Immature natural killer cell (primary cell): ENCODE results near the gene TREM2. TPM values are rescaled to one million over a fixed set of nuclear protein-coding genes. Genes with fewer than 3 reads are reported as not detected.

ENCODE experiments used
- DNase-seq, 3 donors: peaks; one replicate each; pipeline ENCODE4 v3.0.0; 2022; ENCODE audit warnings: mixed read lengths in 1 of 3
- H3K27ac Mint-ChIP-seq, 6 donors: one replicate each; pipeline ENCODE4 v1.8.0; 2020; ENCODE audit warnings: mixed read lengths in 6 of 6, mild to moderate bottlenecking in 5 of 6, inconsistent platforms in 4 of 6, moderate library complexity in 3 of 6
- H3K27me3 Mint-ChIP-seq, 3 donors: one replicate each; pipeline ENCODE4 v1.8.0; 2020 to 2021; ENCODE audit warnings: low read depth in 3 of 3, mild to moderate bottlenecking in 3 of 3, mixed read lengths in 3 of 3, moderate library complexity in 3 of 3, inconsistent platforms in 1 of 3
- H3K36me3 Mint-ChIP-seq, 3 donors: one replicate each; pipeline ENCODE4 v1.8.0; 2020; ENCODE audit warnings: mixed read lengths in 3 of 3, inconsistent platforms in 2 of 3, mild to moderate bottlenecking in 2 of 3
- H3K4me1 Mint-ChIP-seq, 2 donors: one replicate each; pipeline ENCODE4 v1.8.0; 2020; ENCODE audit warnings: inconsistent platforms in 2 of 2, mild to moderate bottlenecking in 2 of 2, mixed read lengths in 2 of 2, moderate library complexity in 1 of 2
- H3K4me3 Mint-ChIP-seq, 5 donors: one replicate each; pipeline ENCODE4 v1.8.0; 2020; ENCODE audit warnings: mild to moderate bottlenecking in 5 of 5, mixed read lengths in 5 of 5, inconsistent platforms in 3 of 5, moderate library complexity in 3 of 5
- H3K9me3 Mint-ChIP-seq, 6 donors: one replicate each; pipeline ENCODE4 v1.8.0; 2020; ENCODE audit warnings: mild to moderate bottlenecking in 6 of 6, mixed read lengths in 6 of 6, inconsistent platforms in 4 of 6, moderate library complexity in 3 of 6
- polyA plus RNA-seq, 3 donors: library from polyadenylated mRNA; unstranded; fragments of 300-500 nt; fragmentation: Illumina TruSeq; gene quantifications; one replicate each; pipeline ENCODE4 v1.2.3, GENCODE V29; 2021

The TREM2 gene
- not detected for polyA plus RNA-seq

DNA sequence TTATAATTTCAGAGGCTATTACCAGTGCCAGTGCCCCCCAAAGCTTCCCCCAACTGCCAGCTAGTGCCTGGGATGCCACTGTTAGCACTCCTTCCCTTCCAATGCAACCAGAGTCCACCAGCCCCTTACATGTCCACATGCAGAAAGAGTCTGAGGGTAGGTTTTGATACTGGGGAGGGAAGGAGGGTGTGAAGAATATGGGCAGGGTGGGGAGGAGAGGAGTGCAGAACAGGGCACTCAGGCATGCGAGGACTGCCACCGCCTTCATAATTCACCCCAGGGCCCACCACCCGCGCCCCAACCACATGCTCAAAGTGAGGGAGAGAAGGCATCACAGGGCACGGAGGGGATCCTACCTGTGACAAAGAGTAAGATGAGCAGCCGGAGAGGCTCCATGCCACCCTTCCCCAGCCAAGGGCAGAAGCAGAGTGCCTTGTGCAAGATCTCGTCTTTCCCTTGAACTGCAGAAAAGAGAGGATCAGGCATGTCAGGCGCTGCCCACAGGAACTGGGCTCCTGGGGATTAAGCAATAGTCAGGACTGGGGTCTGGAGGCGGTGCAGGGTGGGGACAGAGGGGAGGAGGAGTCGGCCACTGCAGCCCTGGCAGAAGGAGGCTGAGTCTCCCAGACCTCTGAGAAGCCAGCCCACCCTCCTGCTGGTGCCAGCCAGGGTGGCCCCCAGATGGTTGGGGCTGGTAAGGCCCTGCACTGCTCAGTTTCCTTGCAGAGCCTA is at the start of gene TREM2:
Gene TREM2 (minus strand): TSS at position 430 of the 732 bp plus-strand sequence. CDS start 34 bp downstream, at position 396.
- Mint-ChIP-seq H3K9me3 (no peaks in the 10 kb centered on the region), H3K27ac (peak within 1 kb of the TSS in 1 of 6 donors; percentile 46), H3K36me3 (no peaks in the 10 kb centered on the region), H3K27me3 (peaks cover 4 to 5% (median 4%) of the 10 kb centered on the region in 3 donors), H3K4me1 (no peaks in the 10 kb centered on the region), H3K4me3 (no peak within 1 kb of the TSS)
- DNase-seq, result no peak

GRCh38 chr6:41209547-41210320 is 46.8 kb upstream of the TREM2 start:
- DNase-seq, result no peak
- Mint-ChIP-seq H3K36me3 (peaks cover 4 to 13% (median 8%) of the 10 kb centered on the region in 3 donors), H3K9me3 (peaks cover 0 to 11% (median 4%) of the 10 kb centered on the region in 6 donors), H3K27ac (peak overlapping the region in 2 of 6 donors; percentile 15 to 44), H3K4me1 (no peaks in the 10 kb centered on the region), H3K27me3 (peaks cover 3 to 8% (median 6%) of the 10 kb centered on the region in 3 donors), H3K4me3 (no peak overlapping the region)

DNA sequence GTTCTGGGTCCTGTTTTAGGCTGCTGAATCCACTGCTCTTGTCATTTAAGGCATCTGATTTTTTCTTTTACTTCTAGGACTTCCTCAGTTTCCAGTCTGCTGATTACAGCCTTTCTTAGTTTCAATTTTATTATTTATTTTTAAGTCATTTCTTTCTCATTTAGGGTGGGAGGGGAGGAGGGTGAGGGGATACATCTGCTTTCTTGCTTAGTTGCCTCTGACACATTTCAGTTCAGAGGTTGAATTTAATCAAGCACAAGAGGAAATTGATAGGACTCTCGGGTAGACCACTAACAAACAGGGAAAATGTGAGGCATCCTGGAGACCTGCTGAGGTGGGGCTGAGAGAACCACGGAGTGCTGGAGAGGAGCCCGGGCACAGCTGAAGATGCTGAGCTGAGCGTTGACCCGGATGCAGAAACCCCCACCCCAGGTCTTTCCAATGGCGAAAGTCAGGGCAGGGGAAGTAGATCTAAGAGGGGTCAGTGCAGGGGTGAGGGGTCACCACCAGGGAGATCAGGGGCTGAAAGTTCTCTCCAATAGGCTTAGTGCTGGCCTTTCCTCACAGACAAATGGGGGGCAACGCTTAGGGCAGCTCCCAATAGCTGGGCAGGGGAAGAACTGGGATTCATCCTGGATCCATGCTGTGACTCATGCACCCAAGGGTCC is 45.7 kb upstream of the TREM2 start:
- H3K9me3 Mint-ChIP-seq, result no peaks in the 10 kb centered on the region
- no peak for DNase-seq
- peaks cover 0 to 5% (median 0%) of the 10 kb centered on the region in 3 donors for H3K36me3 Mint-ChIP-seq
- no peak overlapping the region for H3K4me3 Mint-ChIP-seq
- H3K27ac Mint-ChIP-seq, result peak overlapping the region in 1 of 6 donors; percentile 11
- H3K27me3 Mint-ChIP-seq, result peaks cover 1 to 4% (median 3%) of the 10 kb centered on the region in 3 donors
- peaks cover 0 to 8% of the 10 kb centered on the region in 2 donors for H3K4me1 Mint-ChIP-seq

GRCh38 chr6:41204156-41204555 is 41.2 kb upstream of the TREM2 start:
- H3K27ac Mint-ChIP-seq, result peak overlapping the region in 2 of 6 donors; percentile 10 to 75
- no peak for DNase-seq
- peaks cover 0 to 6% (median 4%) of the 10 kb centered on the region in 3 donors for H3K27me3 Mint-ChIP-seq
- no peak overlapping the region for H3K4me3 Mint-ChIP-seq
- peaks cover 39 to 52% of the 10 kb centered on the region in 2 donors for H3K4me1 Mint-ChIP-seq
- no peaks in the 10 kb centered on the region for H3K9me3 Mint-ChIP-seq
- H3K36me3 Mint-ChIP-seq, result no peaks in the 10 kb centered on the region

GRCh38 chr6:41201764-41202173 is 38.9 kb upstream of the TREM2 start:
- peaks cover 0 to 5% (median 0%) of the 10 kb centered on the region in 3 donors for H3K36me3 Mint-ChIP-seq
- DNase-seq, result peak in 1 of 3 donors; percentile 5
- peak overlapping the region; percentile 52 to 84 (median 72) for H3K4me3 Mint-ChIP-seq
- H3K4me1 Mint-ChIP-seq, result peaks cover 48 to 72% of the 10 kb centered on the region in 2 donors
- peak overlapping the region; percentile 91 to 98 (median 98) for H3K27ac Mint-ChIP-seq
- H3K9me3 Mint-ChIP-seq, result no peaks in the 10 kb centered on the region
- peaks cover 0 to 6% (median 5%) of the 10 kb centered on the region in 3 donors for H3K27me3 Mint-ChIP-seq

DNA sequence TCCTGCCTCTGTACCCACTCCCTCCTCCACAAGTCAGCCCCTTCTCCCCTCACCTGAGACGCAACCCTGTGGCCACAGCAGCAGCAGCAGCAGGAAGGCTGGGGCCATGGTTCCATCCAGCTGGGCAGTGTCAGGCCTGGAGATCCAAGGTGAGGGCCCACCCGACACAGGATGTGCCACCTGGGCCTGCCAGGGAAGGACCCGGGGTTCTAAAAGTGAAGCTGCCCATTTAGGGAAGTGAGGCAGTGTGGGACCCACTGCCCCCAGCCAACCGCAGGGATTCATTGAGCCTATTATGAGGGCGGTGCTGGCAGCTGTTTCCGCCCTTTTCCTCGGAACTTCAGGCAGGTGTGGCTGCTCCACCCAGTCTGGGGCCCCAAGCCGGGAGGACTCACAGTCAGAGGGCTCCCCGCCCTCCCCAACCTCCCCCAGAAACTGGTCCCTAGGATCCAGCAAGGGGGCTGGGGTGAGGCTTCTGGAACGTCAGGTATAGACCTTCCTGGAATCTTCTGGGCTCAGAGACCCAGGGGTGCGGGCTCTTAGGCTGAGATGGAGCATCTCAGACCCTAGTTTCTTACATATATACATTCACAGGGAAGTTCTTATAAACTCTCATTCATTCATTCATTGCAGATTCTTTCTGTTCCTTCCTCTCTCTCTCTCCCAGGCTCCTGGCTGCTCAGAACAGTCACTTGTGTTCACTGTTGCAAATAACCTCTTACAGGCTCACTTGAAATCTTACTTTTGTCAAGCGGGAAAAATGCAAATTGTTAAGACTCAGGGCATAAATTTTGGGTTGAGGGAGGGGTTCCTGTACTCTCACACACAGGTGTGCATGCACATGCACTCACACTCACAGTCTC is 38.2 kb upstream of the TREM2 start, which contains the start of gene TREML2:
Gene TREML2 (minus strand): TSS at position 249 of the 863 bp plus-strand sequence. CDS start 141 bp downstream, at position 108.
- peaks cover 0 to 6% (median 5%) of the 10 kb centered on the region in 3 donors for H3K27me3 Mint-ChIP-seq
- peak in 1 of 3 donors; percentile 20 for DNase-seq
- H3K4me1 Mint-ChIP-seq, result peaks cover 48 to 73% of the 10 kb centered on the region in 2 donors
- H3K36me3 Mint-ChIP-seq, result peaks cover 0 to 6% (median 0%) of the 10 kb centered on the region in 3 donors
- peak within 1 kb of the TSS; percentile 64 to 84 (median 73) for H3K4me3 Mint-ChIP-seq
- H3K9me3 Mint-ChIP-seq, result no peaks in the 10 kb centered on the region
- peak within 1 kb of the TSS; percentile 91 to 98 (median 98) for H3K27ac Mint-ChIP-seq

- Mint-ChIP-seq H3K27ac (peak overlapping the region; percentile 91 to 98 (median 98)), H3K4me1 (peaks cover 48 to 73% of the 10 kb centered on the region in 2 donors), H3K36me3 (peaks cover 0 to 8% (median 0%) of the 10 kb centered on the region in 3 donors), H3K9me3 (no peaks in the 10 kb centered on the region), H3K4me3 (peak overlapping the region; percentile 64 to 84 (median 73)), H3K27me3 (peaks cover 0 to 6% (median 5%) of the 10 kb centered on the region in 3 donors)
- DNase-seq, result peak; percentile 52 to 69 (median 63)
Measured at GRCh38 chr6:41200296-41200900, 37.5 kb upstream of the TREM2 start.

GRCh38 chr6:41199552-41200246 is 36.8 kb upstream of the TREM2 start:
- peaks cover 0 to 6% (median 5%) of the 10 kb centered on the region in 3 donors for H3K27me3 Mint-ChIP-seq
- H3K4me3 Mint-ChIP-seq, result peak overlapping the region; percentile 64 to 84 (median 73)
- H3K27ac Mint-ChIP-seq, result peak overlapping the region; percentile 91 to 98 (median 98)
- peaks cover 0 to 14% (median 3%) of the 10 kb centered on the region in 3 donors for H3K36me3 Mint-ChIP-seq
- peaks cover 48 to 73% of the 10 kb centered on the region in 2 donors for H3K4me1 Mint-ChIP-seq
- H3K9me3 Mint-ChIP-seq, result no peaks in the 10 kb centered on the region
- peak; percentile 7 to 32 (median 32) for DNase-seq

- H3K9me3 Mint-ChIP-seq, result no peaks in the 10 kb centered on the region
- DNase-seq, result no peak
- peaks cover 0 to 17% (median 4%) of the 10 kb centered on the region in 3 donors for H3K36me3 Mint-ChIP-seq
- peak overlapping the region in 5 of 6 donors; percentile 4 to 57 (median 30) for H3K27ac Mint-ChIP-seq
- H3K4me1 Mint-ChIP-seq, result peaks cover 40 to 51% of the 10 kb centered on the region in 2 donors
- H3K4me3 Mint-ChIP-seq, result no peak overlapping the region
- H3K27me3 Mint-ChIP-seq, result peaks cover 0 to 5% (median 2%) of the 10 kb centered on the region in 3 donors
Measured at GRCh38 chr6:41197234-41197633, 34.3 kb upstream of the TREM2 start.

GRCh38 chr6:41194386-41194785 is 31.5 kb upstream of the TREM2 start:
- Mint-ChIP-seq H3K4me1 (peaks cover 11 to 34% of the 10 kb centered on the region in 2 donors), H3K36me3 (peaks cover 0 to 17% (median 7%) of the 10 kb centered on the region in 3 donors), H3K4me3 (no peak overlapping the region), H3K27me3 (peaks cover 0 to 2% (median 0%) of the 10 kb centered on the region in 3 donors), H3K9me3 (peaks cover 0 to 4% (median 0%) of the 10 kb centered on the region in 6 donors), H3K27ac (peak overlapping the region in 2 of 6 donors; percentile 21 to 24)
- no peak for DNase-seq

GRCh38 chr6:41193884-41194283 is 31.0 kb upstream of the TREM2 start:
- Mint-ChIP-seq H3K9me3 (peaks cover 0 to 4% (median 0%) of the 10 kb centered on the region in 6 donors), H3K27me3 (peaks cover 0 to 2% (median 0%) of the 10 kb centered on the region in 3 donors), H3K4me1 (peaks cover 7 to 34% of the 10 kb centered on the region in 2 donors), H3K36me3 (peaks cover 0 to 17% (median 7%) of the 10 kb centered on the region in 3 donors), H3K4me3 (no peak overlapping the region), H3K27ac (peak overlapping the region in 1 of 6 donors; percentile 1)
- DNase-seq, result no peak
